ENCODE measurements around the gene PTPRE. TPM values are rescaled to one million over a fixed set of nuclear protein-coding genes. Genes with fewer than 3 reads are reported as not detected.

Gene PTPRE
- total RNA-seq, 1 experiment from 2014 or later = 0.70 TPM

DNA sequence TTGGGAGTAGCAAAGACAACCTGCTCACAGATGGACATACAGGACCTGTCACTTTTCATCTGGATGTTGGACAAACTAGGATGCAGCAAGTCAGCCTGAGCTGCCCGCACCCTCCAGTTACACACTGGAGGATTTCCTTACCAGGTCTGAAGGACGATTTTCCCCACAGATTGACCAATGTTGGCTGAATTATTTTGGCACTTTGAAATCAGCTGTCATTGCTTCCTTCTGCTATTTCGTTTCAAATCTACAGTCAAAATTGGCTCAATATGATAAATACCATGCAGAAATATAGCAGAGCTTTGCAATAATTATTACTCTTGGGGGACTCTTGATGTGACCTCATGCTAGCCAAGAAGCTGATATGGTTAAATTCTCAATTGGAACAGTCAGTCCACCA, 16.7 kb upstream of the PTPRE start:
- H3K9ac ChIP-seq (ENCODE audit: extremely low read depth, insufficient read length, low read length) = no peak overlapping the region
- H3K79me1 ChIP-seq (ENCODE audit: insufficient read depth, low read depth, low read length, poor library complexity, severe bottlenecking) = no peaks in the 10 kb centered on the region
- no peaks in the 10 kb centered on the region for H3K23me2 ChIP-seq (ENCODE audit: insufficient read length, low read depth, low read length, poor library complexity, severe bottlenecking)
- Mint-ChIP-seq H3K4me1 (peaks cover 1 to 3% of the 10 kb centered on the region in 2 experiments; a peak in 3 of 4 replicates), H3K9me3 (no peaks in the 10 kb centered on the region), H3K27me3 (ENCODE audit: low read depth) (peaks cover 4% of the 10 kb centered on the region; the same call in 1 of the 2 replicates), H3K4me3 (no peak overlapping the region), H3K36me3 (ENCODE audit: insufficient read depth in 1 of 3, low read depth in 3 of 3) (no peaks in the 10 kb centered on the region), H3K27ac (no peak overlapping the region)
- H3K23ac ChIP-seq (ENCODE audit: insufficient read length, low read depth, low read length) = no peak overlapping the region
- no peak overlapping the region for H3K14ac ChIP-seq (ENCODE audit: insufficient read depth, low read length)
- H2BK12ac ChIP-seq (ENCODE audit: insufficient read length, low read depth, low read length) = no peak overlapping the region
- no peak overlapping the region for H2BK5ac ChIP-seq (ENCODE audit: insufficient read length, low read length)
- no peak overlapping the region for H3K4ac ChIP-seq (ENCODE audit: low read depth, low read length)
- no peaks in the 10 kb centered on the region for H3K79me2 ChIP-seq (ENCODE audit: insufficient read depth, low read length)
- no peak overlapping the region for H4K8ac ChIP-seq (replicated peaks; ENCODE audit: insufficient read length, low read depth, low read length)
- no peak overlapping the region for H2BK15ac ChIP-seq (ENCODE audit: low read depth, low read length)
- H3K9me3 ChIP-seq (ENCODE audit: control insufficient read depth, low read depth, low read length) = no peaks in the 10 kb centered on the region
- H3K27ac ChIP-seq (ENCODE audit: insufficient read length, low read depth, low read length) = no peak overlapping the region
- H2BK120ac ChIP-seq (ENCODE audit: low read depth, low read length, poor library complexity, severe bottlenecking) = no peak overlapping the region
- TF ChIP-seq, protein P1, sequence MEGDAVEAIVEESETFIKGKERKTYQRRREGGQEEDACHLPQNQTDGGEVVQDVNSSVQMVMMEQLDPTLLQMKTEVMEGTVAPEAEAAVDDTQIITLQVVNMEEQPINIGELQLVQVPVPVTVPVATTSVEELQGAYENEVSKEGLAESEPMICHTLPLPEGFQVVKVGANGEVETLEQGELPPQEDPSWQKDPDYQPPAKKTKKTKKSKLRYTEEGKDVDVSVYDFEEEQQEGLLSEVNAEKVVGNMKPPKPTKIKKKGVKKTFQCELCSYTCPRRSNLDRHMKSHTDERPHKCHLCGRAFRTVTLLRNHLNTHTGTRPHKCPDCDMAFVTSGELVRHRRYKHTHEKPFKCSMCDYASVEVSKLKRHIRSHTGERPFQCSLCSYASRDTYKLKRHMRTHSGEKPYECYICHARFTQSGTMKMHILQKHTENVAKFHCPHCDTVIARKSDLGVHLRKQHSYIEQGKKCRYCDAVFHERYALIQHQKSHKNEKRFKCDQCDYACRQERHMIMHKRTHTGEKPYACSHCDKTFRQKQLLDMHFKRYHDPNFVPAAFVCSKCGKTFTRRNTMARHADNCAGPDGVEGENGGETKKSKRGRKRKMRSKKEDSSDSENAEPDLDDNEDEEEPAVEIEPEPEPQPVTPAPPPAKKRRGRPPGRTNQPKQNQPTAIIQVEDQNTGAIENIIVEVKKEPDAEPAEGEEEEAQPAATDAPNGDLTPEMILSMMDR (conservative IDR thresholded peaks at IDR 0.05) = no peak
- no peaks in the 10 kb centered on the region for H3K4me1 ChIP-seq (ENCODE audit: insufficient read depth, low read length)
- H3K27me3 ChIP-seq (ENCODE audit: insufficient read depth, low read length) = no peaks in the 10 kb centered on the region
- H4K5ac ChIP-seq (ENCODE audit: insufficient read length, low read depth, low read length) = no peak overlapping the region
- H2BK20ac ChIP-seq (ENCODE audit: low read depth, low read length, poor library complexity, severe bottlenecking) = no peak overlapping the region
- H3K56ac ChIP-seq (ENCODE audit: insufficient read length, low read depth, low read length) = no peak overlapping the region
- H4K20me1 ChIP-seq (ENCODE audit: control insufficient read depth, insufficient read depth, insufficient read length) = no peaks in the 10 kb centered on the region
- H3K18ac ChIP-seq (ENCODE audit: insufficient read length, low read depth, low read length) = no peak overlapping the region
- no peak overlapping the region for H4K91ac ChIP-seq (ENCODE audit: insufficient read length, low read depth, low read length)
- H2AFZ ChIP-seq (ENCODE audit: low read length) = no peak overlapping the region
- H3K4me2 ChIP-seq (ENCODE audit: insufficient read depth, insufficient read length, low read length) = no peak overlapping the region
- no peak overlapping the region for H2AK5ac ChIP-seq (ENCODE audit: insufficient read length, low read length)
- no peak overlapping the region for H3T11ph ChIP-seq (ENCODE audit: low read length)
- no CpG with 5 or more reads among the region's 3 CpGs for WGBS (ENCODE audit: extremely low coverage, insufficient read length, low lambda C conversion rate)
- no peak for DNase-seq

All from H9 (cell line).